GM12878 (cell line): Measurements from ENCODE around the gene ANKHD1. TPM values are rescaled to one million over a fixed set of nuclear protein-coding genes. Genes with fewer than 3 reads are reported as not detected.

Experiments used
- ATAC-seq: fragments of 200-7000 bp; cut with Tn5 transposase; 3 replicates; pipeline ENCODE4 v1.9.1; 2020; ENCODE audit warnings: mild to moderate bottlenecking, moderate library complexity
- BruUV-seq: library from RNA; stranded (reverse); fragments of 400-500 nt; replicated peaks from 2 replicates; lab custom pipeline; 2021; lab: Mats Ljungman, UMichigan
- CTCF ChIA-PET: fragments of 300-600 bp; sonication (Branson Sonifier 250); formaldehyde crosslinking; extraction: SDS; loops from one replicate; lab custom pipeline; 2021; ENCODE audit warnings: inconsistent platforms; lab: Yijun Ruan, JAX
- POLR2A ChIA-PET: fragments of 350-600 bp; formaldehyde crosslinking; extraction: SDS; loops from one replicate; lab custom pipeline; 2021; ENCODE audit warnings: inconsistent platforms; lab: Charles Lee
- RAD21 ChIA-PET: fragments of 300-600 bp; sonication (Branson Sonifier 250); formaldehyde crosslinking; loops from one replicate; lab custom pipeline; 2023; ENCODE audit warnings: antibody characterized with exemption; ENCODE audit not compliant: unreplicated experiment; lab: Charles Lee
- SMC1A ChIA-PET: fragments of 300-600 bp; sonication (Branson Sonifier 250); formaldehyde crosslinking; loops from one replicate; lab custom pipeline; 2023; ENCODE audit not compliant: unreplicated experiment, uncharacterized antibody; lab: Charles Lee
- DNase-seq: peaks from one replicate; pipeline ENCODE4 v3.0.0-alpha.2; 2011; ENCODE audit warnings: low read depth, low spot score
- FAIRE-seq: peaks from 3 replicates; lab custom pipeline; 2011; peaks lifted over from hg19 to GRCh38; lab: Jason Lieb, UNC
- H2AFZ ChIP-seq: 2 replicates; pipeline ENCODE4 v1.6.0; 2011; ENCODE audit warnings: low read depth, low read length, control low read depth; ENCODE audit not compliant: control insufficient read depth
- H3K27ac ChIP-seq: 2 replicates; pipeline ENCODE4 v1.5.1; 2011; ENCODE audit warnings: control low read depth; ENCODE audit not compliant: control insufficient read depth, insufficient read depth
- H3K27me3 ChIP-seq, 2 experiments: replicated peaks in 1 of 2; 2 replicates each; pipeline versions ENCODE4 v1.6.0 to v1.6.1; 2011; ENCODE audit warnings: low read length in 1 of 2; ENCODE audit not compliant: control insufficient read depth in 2 of 2, insufficient read depth in 2 of 2
- H3K36me3 ChIP-seq, 2 experiments: 2 replicates each; pipeline ENCODE4 v1.5.1; 2011; ENCODE audit warnings: low read length in 1 of 2; ENCODE audit not compliant: control insufficient read depth in 2 of 2, insufficient read depth in 2 of 2
- H3K4me1 ChIP-seq: 2 replicates; pipeline ENCODE4 v1.6.1; 2011; ENCODE audit warnings: mild to moderate bottlenecking, low read length, moderate library complexity, mixed read lengths; ENCODE audit not compliant: control insufficient read depth, insufficient read depth
- H3K4me2 ChIP-seq: 2 replicates; pipeline ENCODE4 v1.6.0; 2011; ENCODE audit warnings: control low read depth; ENCODE audit not compliant: control insufficient read depth, insufficient read depth
- H3K4me3 ChIP-seq: fragments of 200-600 bp; sonication (generic); 2 replicates; pipeline ENCODE4 v1.5.1; 2016
- H3K79me2 ChIP-seq: 2 replicates; pipeline ENCODE4 v1.6.0; 2011; ENCODE audit warnings: low read length; ENCODE audit not compliant: control insufficient read depth, insufficient read depth
- H3K9ac ChIP-seq: 2 replicates; pipeline ENCODE4 v1.8.0; 2011; ENCODE audit warnings: low read length, control low read depth, mixed read lengths; ENCODE audit not compliant: control insufficient read depth, insufficient read depth
- H3K9me3 ChIP-seq: replicated peaks from 3 replicates; pipeline ENCODE4 v1.5.1; 2011; ENCODE audit warnings: mild to moderate bottlenecking, low read length; ENCODE audit not compliant: control insufficient read depth, insufficient read depth
- H4K20me1 ChIP-seq: 2 replicates; pipeline ENCODE4 v1.6.0; 2011; ENCODE audit not compliant: control insufficient read depth, insufficient read depth
- ATF2 ChIP-seq: IDR thresholded peaks from 2 replicates; pipeline ENCODE4 v1.6.1; 2012; ENCODE audit warnings: low read length, inconsistent platforms
- ATF7 ChIP-seq: fragments of 450-650 bp; IDR thresholded peaks from 2 replicates; pipeline ENCODE4 v1.6.1; 2016; ENCODE audit warnings: low read depth, mild to moderate bottlenecking
- CBX5 ChIP-seq: sonication (generic); IDR thresholded peaks from 2 replicates; pipeline ENCODE4 v1.6.1; 2016; ENCODE audit warnings: low read depth, moderate library complexity, mild to moderate bottlenecking, inconsistent platforms
- FOXK2 ChIP-seq: fragments of 450-650 bp; IDR thresholded peaks from 2 replicates; pipeline ENCODE4 v1.6.1; 2017; ENCODE audit warnings: mild to moderate bottlenecking, moderate library complexity
- MTA2 ChIP-seq: fragments of 450-650 bp; IDR thresholded peaks from 2 replicates; pipeline ENCODE4 v1.6.1; 2016; ENCODE audit warnings: low read depth, mild to moderate bottlenecking, moderate library complexity
- NR2C1 ChIP-seq: fragments of 450-650 bp; IDR thresholded peaks from 2 replicates; pipeline ENCODE4 v1.6.1; 2017; ENCODE audit warnings: antibody characterized with exemption, mild to moderate bottlenecking, moderate library complexity
- POLR2AphosphoS2 ChIP-seq: IDR thresholded peaks from 2 replicates; pipeline ENCODE4 v1.6.1; 2011; ENCODE audit warnings: low read depth, mild to moderate bottlenecking, low read length, improper control_type of control experiment, moderate library complexity
- RAD21 ChIP-seq: IDR thresholded peaks from 2 replicates; pipeline ENCODE4 v1.6.1; 2011; ENCODE audit warnings: mild to moderate bottlenecking, low read depth, low read length, moderate library complexity; ENCODE audit not compliant: insufficient read depth
- RCOR1 ChIP-seq: conservative IDR thresholded peaks from 2 replicates; pipeline ENCODE4 v1.6.1; 2012; ENCODE audit warnings: low read depth, low read length, improper control_type of control experiment
- RFX5 ChIP-seq: IDR thresholded peaks from 2 replicates; pipeline ENCODE4 v1.6.1; 2011; ENCODE audit warnings: low read depth, low read length, improper control_type of control experiment
- SIN3A ChIP-seq: IDR thresholded peaks from 2 replicates; pipeline ENCODE4 v1.6.1; 2012; ENCODE audit warnings: low read depth, low read length, improper control_type of control experiment
- SMARCA5 ChIP-seq: fragments of 450-650 bp; IDR thresholded peaks from 2 replicates; pipeline ENCODE4 v1.6.1; 2017; ENCODE audit warnings: mild to moderate bottlenecking
- TCF7 ChIP-seq: IDR thresholded peaks from 2 replicates; pipeline ENCODE4 v1.6.1; 2014; ENCODE audit warnings: antibody characterized with exemption, borderline replicate concordance
- YBX1 ChIP-seq: fragments of 450-650 bp; IDR thresholded peaks from 2 replicates; pipeline ENCODE4 v1.6.1; 2016; ENCODE audit warnings: antibody characterized with exemption
- ZBTB11 ChIP-seq: fragments of 450-650 bp; formaldehyde crosslinking; IDR thresholded peaks from 2 replicates; pipeline ENCODE4 v1.5.0; 2022; ENCODE audit warnings: mild to moderate bottlenecking, missing genetic modification characterization
- ZNF24 ChIP-seq: fragments of 450-650 bp; IDR thresholded peaks from 2 replicates; pipeline ENCODE4 v1.6.1; 2017; ENCODE audit warnings: antibody characterized with exemption, mild to moderate bottlenecking
- WGBS: methylation state at CpG from one replicate; pipeline ENCODE4 v1.1.6; 2016; ENCODE audit warnings: low lambda C conversion rate; ENCODE audit not compliant: insufficient replicate concordance, insufficient coverage; ENCODE audit errors: missing lambda C conversion rate; 5-methylcytosine and 5-hydroxymethylcytosine counted together
- in situ Hi-C: fragments of 300-500 bp; cut with MboI; formaldehyde crosslinking; loops from 9 replicates; pipeline ENCODE4 v1.14.3; 2018; ENCODE audit warnings: mixed read lengths
- intact Hi-C: fragments of 100-400 bp; cut with micrococcal nuclease; formaldehyde crosslinking; loops from one replicate; pipeline ENCODE4 v1.14.2; 2022; ENCODE audit not compliant: unreplicated experiment
- polyA plus RNA-seq, 11 experiments: library from polyadenylated mRNA; depleted of rRNA in 4 of 11; unstranded in 6 of 11; stranded (reverse) in 5 of 11; fragments of >200 nt; fragmentation: Nextera tagmentation in 4 of 11; fragmentation: Illumina TruSeq in 1 of 11; extraction: Ambion mirVana in 4 of 11; extraction: Trizol in 1 of 11; gene quantifications; 1 replicate in 1 of 11; 2 replicates in 10 of 11; pipeline versions ENCODE4 v1.2.1 to v1.2.3, GENCODE V29; 2011 to 2016; ENCODE audit warnings: inconsistent platforms in 2 of 11, missing spikeins in 2 of 11, low read depth in 1 of 11
- total RNA-seq, 4 experiments: library from RNA; depleted of rRNA in 3 of 4; stranded (reverse); fragments of >200 nt in 3 of 4; fragmentation: Illumina TruSeq in 1 of 4; extraction: Trizol in 1 of 4; gene quantifications; 2 replicates each; pipeline versions ENCODE4 v1.2.1 to v1.2.3, GENCODE V29; 2013 to 2021

The ANKHD1 gene
- total and polyA plus RNA-seq, 10 of the 15 experiments (the other 5 are each of a cell fraction or from before 2014, with no cell fraction given) = 31.6 to 96.8 (median 74.3) TPM

GRCh38 chr5:140488914-140489313 is 87.3 kb downstream of the ANKHD1 start:
- CTCF ChIA-PET = no interaction called here
- no peaks in the 10 kb centered on the region for H3K4me1 ChIP-seq
- H3K4me3 ChIP-seq = no peak overlapping the region
- no peak overlapping the region for H3K9ac ChIP-seq
- H3K27me3 ChIP-seq = no peaks in the 10 kb centered on the region
- no peak overlapping the region for H3K4me2 ChIP-seq
- FAIRE-seq = no peak
- RAD21 ChIA-PET = no interaction called here
- H3K9me3 ChIP-seq = no peaks in the 10 kb centered on the region
- no peaks in the 10 kb centered on the region for H4K20me1 ChIP-seq
- SMC1A ChIA-PET = no interaction called here
- TF ChIP-seq POLR2AphosphoS2 = no peak
- no peak for TF ChIP-seq TCF7
- TF ChIP-seq MTA2 = no peak
- TF ChIP-seq ZNF24 = no peak
- no peak for TF ChIP-seq FOXK2
- TF ChIP-seq CBX5 = no peak
- no peak for TF ChIP-seq NR2C1
- no peak for TF ChIP-seq SMARCA5
- no peak for TF ChIP-seq ATF7
- TF ChIP-seq ATF2 = no peak
- TF ChIP-seq SIN3A = no peak
- TF ChIP-seq RAD21 = no peak
- TF ChIP-seq YBX1 = no peak
- TF ChIP-seq RFX5 = no peak
- no peak for TF ChIP-seq RCOR1
- TF ChIP-seq ZBTB11 (CRISPR knock-in tag) = no peak
- ATAC-seq = no peak
- intact Hi-C loops (no loop called here), in situ Hi-C loops (no loop called here)
- BruUV-seq = no TSS peak
- DNase-seq = no peak
- peaks cover 0 to 25% of the 10 kb centered on the region in 2 experiments; a peak in 3 of 4 replicates for H3K36me3 ChIP-seq
- H2AFZ ChIP-seq = no peak overlapping the region
- H3K27ac ChIP-seq = no peak overlapping the region
- H3K79me2 ChIP-seq = no peaks in the 10 kb centered on the region
- POLR2A ChIA-PET = no interaction called here
- 97% methylated on average over 5 of the region's 6 CpGs for WGBS
